ENCODE data around the gene CNTNAP4.
A peak's percentile ranks its signal among the peaks of the same experiment; 100 is the strongest.

The CNTNAP4 gene

GRCh38 chr16:76490036-76490639 is 212.9 kb downstream of the CNTNAP4 start:
- DNase-seq (ENCODE audit: low spot score) = no peak

GRCh38 chr16:76500006-76500405 is 222.8 kb downstream of the CNTNAP4 start:
- DNase-seq (ENCODE audit: low spot score) = no peak

- DNase-seq (ENCODE audit: low spot score) = no peak
These were observed 224.9 kb downstream of the CNTNAP4 start for GRCh38 chr16:76502063-76502462.

- DNase-seq (ENCODE audit: low spot score) = no peak
These were observed 225.4 kb downstream of the CNTNAP4 start for GRCh38 chr16:76502555-76502954.

- DNase-seq (ENCODE audit: low spot score) = no peak
These were observed 225.9 kb downstream of the CNTNAP4 start for GRCh38 chr16:76503091-76503490.

GRCh38 chr16:76511203-76511602 is 234.0 kb downstream of the CNTNAP4 start:
- no peak for DNase-seq (ENCODE audit: low spot score)

- no peak for DNase-seq (ENCODE audit: low spot score)
These were observed 241.6 kb downstream of the CNTNAP4 start for GRCh38 chr16:76518781-76519180.

GRCh38 chr16:76524356-76524755 is 247.2 kb downstream of the CNTNAP4 start:
- no peak for DNase-seq (ENCODE audit: low spot score)

- DNase-seq (ENCODE audit: low spot score) = no peak
These were observed 247.6 kb downstream of the CNTNAP4 start for GRCh38 chr16:76524769-76525168.

- no peak for DNase-seq (ENCODE audit: low spot score)
These were observed 250.0 kb downstream of the CNTNAP4 start for GRCh38 chr16:76527244-76527643.

GRCh38 chr16:76529120-76529519 is 251.9 kb downstream of the CNTNAP4 start:
- no peak for DNase-seq (ENCODE audit: low spot score)

- DNase-seq (ENCODE audit: low spot score) = no peak
These were observed 254.0 kb downstream of the CNTNAP4 start for GRCh38 chr16:76531236-76531635.

GRCh38 chr16:76532188-76532973 is 255.2 kb downstream of the CNTNAP4 start:
- DNase-seq (ENCODE audit: low spot score) = no peak

GRCh38 chr16:76539609-76540008 is 262.4 kb downstream of the CNTNAP4 start:
- no peak for DNase-seq (ENCODE audit: low spot score)

GRCh38 chr16:76541070-76541469 is 263.9 kb downstream of the CNTNAP4 start:
- DNase-seq (ENCODE audit: low spot score) = no peak

- DNase-seq (ENCODE audit: low spot score) = no peak
These were observed 288.3 kb downstream of the CNTNAP4 start for GRCh38 chr16:76565542-76565941.

- DNase-seq (ENCODE audit: low spot score) = no peak
These were observed 294.6 kb downstream of the CNTNAP4 start for GRCh38 chr16:76571755-76572154.

GRCh38 chr16:76573281-76573680 is 296.1 kb downstream of the CNTNAP4 start:
- no peak for DNase-seq (ENCODE audit: low spot score)

GRCh38 chr16:76574651-76575050 is 297.4 kb downstream of the CNTNAP4 start:
- peak; percentile 3 for DNase-seq (ENCODE audit: low spot score)

- no peak for DNase-seq (ENCODE audit: low spot score)
These were observed 299.3 kb downstream of the CNTNAP4 start for GRCh38 chr16:76576526-76576925.

- no peak for DNase-seq (ENCODE audit: low spot score)
These were observed 299.8 kb downstream of the CNTNAP4 start for GRCh38 chr16:76577003-76577402.

GRCh38 chr16:76579277-76579922 is 302.2 kb downstream of the CNTNAP4 start:
- no peak for DNase-seq (ENCODE audit: low spot score)

- no peak for DNase-seq (ENCODE audit: low spot score)
These were observed 306.3 kb downstream of the CNTNAP4 start for GRCh38 chr16:76583466-76583865.
